ES-I3 (cell line): ENCODE data around the gene ASPHD2.
"Not testable (repeated sequence)": the region's sequence is repeated elsewhere in the genome, so short reads cannot be mapped to it uniquely, and the experiment has no call there.

Experiments
- H3K36me3 ChIP-seq: 2 replicates; pipeline ENCODE4 v1.6.1; 2013; ENCODE audit warnings: mild to moderate bottlenecking, low read length, control low read depth, moderate library complexity; ENCODE audit not compliant: insufficient read depth
- H3K4me1 ChIP-seq: 2 replicates; pipeline ENCODE4 v1.6.1; 2013; ENCODE audit warnings: mild to moderate bottlenecking, control low read depth, low read length; ENCODE audit not compliant: insufficient read depth
- H3K9ac ChIP-seq: 2 replicates; pipeline ENCODE4 v1.6.1; 2013; ENCODE audit warnings: low read depth, mild to moderate bottlenecking, low read length, moderate library complexity
- H3K9me3 ChIP-seq: 2 replicates; pipeline ENCODE4 v1.6.1; 2013; ENCODE audit warnings: mild to moderate bottlenecking, low read length, moderate library complexity; ENCODE audit not compliant: control insufficient read depth, insufficient read depth

The ASPHD2 gene

GRCh38 chr22:26432619-26433311 lies 3.7 kb downstream of the ASPHD2 start:
- H3K36me3 ChIP-seq = no peaks in the 10 kb centered on the region
- peaks cover 12% of the 10 kb centered on the region for H3K4me1 ChIP-seq
- H3K9me3 ChIP-seq = no peaks in the 10 kb centered on the region
- H3K9ac ChIP-seq = no peak overlapping the region

DNA sequence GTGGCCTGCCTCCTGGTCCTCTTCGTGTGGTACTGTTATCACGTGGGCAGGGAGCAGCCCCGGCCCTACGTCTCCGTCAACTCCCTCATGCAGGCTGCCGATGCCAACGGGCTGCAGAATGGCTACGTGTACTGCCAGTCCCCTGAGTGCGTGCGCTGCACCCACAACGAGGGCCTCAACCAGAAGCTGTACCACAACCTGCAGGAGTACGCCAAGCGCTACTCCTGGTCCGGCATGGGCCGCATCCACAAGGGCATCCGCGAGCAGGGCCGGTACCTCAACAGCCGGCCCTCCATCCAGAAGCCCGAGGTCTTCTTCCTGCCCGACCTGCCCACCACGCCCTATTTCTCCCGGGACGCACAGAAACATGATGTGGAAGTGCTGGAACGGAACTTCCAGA lies 4.7 kb downstream of the ASPHD2 start:
- H3K9me3 ChIP-seq = no peaks in the 10 kb centered on the region
- no peak overlapping the region for H3K9ac ChIP-seq
- H3K4me1 ChIP-seq = peaks cover 12% of the 10 kb centered on the region
- no peaks in the 10 kb centered on the region for H3K36me3 ChIP-seq

DNA sequence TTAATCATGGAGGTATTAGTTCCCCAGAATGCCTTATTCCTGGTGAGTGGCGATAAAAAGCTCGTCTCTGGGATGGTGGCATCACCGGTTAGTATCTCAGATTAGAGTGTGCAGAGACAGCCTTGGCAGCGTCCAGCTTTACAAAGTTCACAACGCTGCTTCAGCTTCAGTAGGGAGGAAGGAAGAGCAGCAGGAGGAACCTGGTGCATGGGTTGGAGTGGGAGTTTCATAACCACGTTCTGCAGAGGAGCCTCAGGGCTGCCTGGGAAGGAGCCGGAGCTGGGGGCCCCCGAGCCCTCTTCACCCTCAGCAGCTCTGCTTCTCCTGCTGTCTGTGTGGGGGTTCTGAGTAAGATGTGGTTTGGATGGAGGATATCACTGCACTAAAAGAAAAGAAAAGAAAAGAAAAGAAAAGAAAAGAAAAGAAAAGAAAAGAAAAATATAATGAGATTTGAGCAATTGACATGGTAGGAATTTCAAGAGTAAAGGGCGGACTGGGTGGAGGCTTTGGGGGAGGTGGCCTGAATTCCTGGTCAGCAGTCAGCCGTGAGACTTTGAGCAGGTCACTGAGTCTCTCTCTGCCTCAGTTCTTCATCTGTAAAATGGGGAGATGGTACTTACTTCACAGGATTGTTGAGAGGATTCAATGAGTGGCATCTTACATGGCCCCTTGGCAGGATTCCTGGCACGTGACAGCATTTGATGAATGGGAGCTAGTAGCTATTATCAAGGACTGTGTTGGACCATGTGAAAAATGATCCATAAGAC lies 6.5 kb downstream of the ASPHD2 start:
- H3K36me3 ChIP-seq = no peaks in the 10 kb centered on the region
- H3K9me3 ChIP-seq = no peaks in the 10 kb centered on the region
- H3K4me1 ChIP-seq = peaks cover 12% of the 10 kb centered on the region
- no peak overlapping the region for H3K9ac ChIP-seq

DNA sequence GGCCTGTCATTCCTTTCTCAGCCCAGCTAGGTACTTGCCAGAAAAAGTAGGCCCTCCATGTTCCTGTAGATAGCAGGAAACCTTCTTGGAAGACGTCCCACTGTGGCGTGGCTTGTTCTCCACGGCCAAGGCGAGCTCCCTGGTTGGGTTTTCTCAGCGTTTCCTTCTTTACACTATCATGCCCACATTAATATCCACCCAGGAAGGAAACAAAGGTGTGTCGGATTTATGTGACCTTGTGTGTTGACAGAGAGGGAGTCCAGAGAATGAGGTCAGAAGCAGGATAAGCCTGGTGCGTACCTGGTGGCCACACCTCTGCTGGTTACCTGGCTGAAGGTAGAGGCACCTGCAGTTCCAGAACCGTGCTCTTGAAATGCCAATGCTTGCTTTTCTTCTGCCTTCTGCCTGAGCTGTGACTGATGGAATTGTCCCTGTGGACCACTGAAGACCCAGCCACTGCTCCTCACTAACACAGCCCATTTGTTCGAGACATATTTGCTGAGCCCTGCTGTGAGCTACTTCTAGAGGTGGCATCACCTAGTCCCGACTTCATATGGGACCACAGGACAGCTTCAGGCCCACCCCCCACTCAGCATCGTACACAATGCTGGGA lies 7.9 kb downstream of the ASPHD2 start:
- no peak overlapping the region for H3K9ac ChIP-seq
- no peaks in the 10 kb centered on the region for H3K9me3 ChIP-seq
- no peaks in the 10 kb centered on the region for H3K36me3 ChIP-seq
- peaks cover under 1% of the 10 kb centered on the region; the same call in 1 of the 2 replicates for H3K4me1 ChIP-seq

DNA sequence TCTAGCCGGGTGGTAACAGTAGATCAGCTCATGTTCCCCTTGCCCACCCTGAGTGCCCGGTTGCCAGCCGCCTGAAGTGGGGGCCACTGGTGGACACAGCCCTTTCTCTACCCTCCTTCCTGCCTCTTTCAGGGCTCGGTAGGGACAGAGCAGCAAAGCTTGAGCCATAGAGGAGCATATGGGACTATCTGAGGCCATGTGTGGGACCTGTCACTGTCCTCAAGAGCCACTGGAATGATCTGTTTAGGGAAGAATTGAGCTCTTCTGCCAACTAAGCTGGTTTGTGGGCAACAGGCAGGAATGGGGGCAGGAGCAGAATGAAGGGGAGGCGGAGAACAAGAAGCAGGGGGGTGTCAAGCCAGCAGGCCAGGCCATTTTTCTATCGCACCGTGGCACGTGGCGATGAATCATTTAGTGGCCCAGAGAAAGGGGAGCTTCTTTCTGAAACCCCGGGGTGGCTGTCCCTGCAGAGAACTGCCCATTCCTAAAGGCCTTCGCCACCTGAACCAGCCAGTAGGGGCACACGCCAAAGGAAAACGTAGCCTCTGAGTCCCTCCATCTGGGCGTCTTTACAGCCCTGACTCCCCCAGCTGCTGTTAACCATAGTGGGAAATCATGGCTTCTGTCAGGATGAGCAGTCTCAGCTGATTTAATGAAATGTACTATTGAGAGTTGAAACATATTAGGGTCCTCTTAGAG lies 8.8 kb downstream of the ASPHD2 start:
- Histone ChIP-seq H3K9me3 (no peaks in the 10 kb centered on the region), H3K9ac (no peak overlapping the region), H3K4me1 (peaks cover 7% of the 10 kb centered on the region; the same call in 1 of the 2 replicates), H3K36me3 (no peaks in the 10 kb centered on the region)

GRCh38 chr22:26438776-26439175 lies 9.7 kb downstream of the ASPHD2 start:
- H3K9me3 ChIP-seq, H3K4me1 ChIP-seq, H3K9ac ChIP-seq, H3K36me3 ChIP-seq: not testable (repeated sequence)

- no peaks in the 10 kb centered on the region for H3K36me3 ChIP-seq
- H3K9ac ChIP-seq = no peak overlapping the region
- H3K9me3 ChIP-seq = no peaks in the 10 kb centered on the region
- H3K4me1 ChIP-seq = peaks cover 7% of the 10 kb centered on the region; the same call in 1 of the 2 replicates
Measured at GRCh38 chr22:26439559-26439958, 10.5 kb downstream of the ASPHD2 start.

GRCh38 chr22:26442086-26442756 lies 13.2 kb downstream of the ASPHD2 start:
- Histone ChIP-seq H3K9ac (no peak overlapping the region; the same call in 1 of the 2 replicates), H3K4me1 (peaks cover 7% of the 10 kb centered on the region; the same call in 1 of the 2 replicates), H3K36me3 (no peaks in the 10 kb centered on the region; the same call in 1 of the 2 replicates), H3K9me3 (no peaks in the 10 kb centered on the region)

- H3K36me3 ChIP-seq = no peaks in the 10 kb centered on the region; the same call in 1 of the 2 replicates
- H3K9ac ChIP-seq = no peak overlapping the region
- H3K4me1 ChIP-seq = peaks cover 7% of the 10 kb centered on the region; the same call in 1 of the 2 replicates
- no peaks in the 10 kb centered on the region for H3K9me3 ChIP-seq
Measured at GRCh38 chr22:26443901-26444690, 15.0 kb downstream of the ASPHD2 start.

- Histone ChIP-seq H3K9ac (no peak overlapping the region), H3K9me3 (no peaks in the 10 kb centered on the region), H3K4me1 (peaks cover 7% of the 10 kb centered on the region; the same call in 1 of the 2 replicates), H3K36me3 (no peaks in the 10 kb centered on the region; the same call in 1 of the 2 replicates)
Measured at GRCh38 chr22:26444777-26445176, 15.7 kb downstream of the ASPHD2 start.

DNA sequence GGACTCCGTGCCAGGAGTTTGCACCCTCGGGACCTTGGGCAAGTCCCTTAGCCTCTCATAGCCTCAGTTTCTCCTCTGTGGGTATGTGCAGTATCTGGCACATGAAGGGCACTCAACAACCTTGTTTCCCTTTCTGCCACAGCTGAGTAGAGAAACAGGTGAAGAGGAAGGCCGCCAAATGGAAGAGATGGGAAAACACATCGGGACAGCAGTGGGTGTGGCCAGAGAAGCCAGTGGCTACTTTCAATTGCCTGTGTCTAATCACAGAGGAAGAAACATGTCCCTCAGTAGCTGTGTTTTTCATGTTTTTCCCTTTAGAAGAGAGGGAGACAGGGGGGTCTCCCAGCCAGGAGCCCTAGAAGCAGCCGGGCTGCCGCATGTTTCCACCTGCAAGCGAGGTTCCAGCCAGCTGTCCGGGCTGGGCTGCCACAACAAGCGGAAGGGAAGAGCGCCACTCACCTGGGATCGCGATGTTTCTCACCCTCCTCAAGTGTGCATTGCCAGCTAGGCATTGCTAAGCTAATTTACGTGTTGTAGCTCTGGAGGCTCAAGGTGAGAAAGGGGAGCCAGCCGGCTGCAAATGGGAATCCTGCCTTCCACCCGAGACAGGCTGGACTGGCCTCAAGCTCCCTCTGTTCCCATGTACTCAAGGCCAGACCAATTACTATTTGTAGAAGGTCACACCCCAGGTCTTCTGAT lies 16.7 kb downstream of the ASPHD2 start:
- Histone ChIP-seq H3K4me1 (peaks cover 7% of the 10 kb centered on the region; the same call in 1 of the 2 replicates), H3K9ac (no peak overlapping the region), H3K9me3 (no peaks in the 10 kb centered on the region), H3K36me3 (no peaks in the 10 kb centered on the region; the same call in 1 of the 2 replicates)

DNA sequence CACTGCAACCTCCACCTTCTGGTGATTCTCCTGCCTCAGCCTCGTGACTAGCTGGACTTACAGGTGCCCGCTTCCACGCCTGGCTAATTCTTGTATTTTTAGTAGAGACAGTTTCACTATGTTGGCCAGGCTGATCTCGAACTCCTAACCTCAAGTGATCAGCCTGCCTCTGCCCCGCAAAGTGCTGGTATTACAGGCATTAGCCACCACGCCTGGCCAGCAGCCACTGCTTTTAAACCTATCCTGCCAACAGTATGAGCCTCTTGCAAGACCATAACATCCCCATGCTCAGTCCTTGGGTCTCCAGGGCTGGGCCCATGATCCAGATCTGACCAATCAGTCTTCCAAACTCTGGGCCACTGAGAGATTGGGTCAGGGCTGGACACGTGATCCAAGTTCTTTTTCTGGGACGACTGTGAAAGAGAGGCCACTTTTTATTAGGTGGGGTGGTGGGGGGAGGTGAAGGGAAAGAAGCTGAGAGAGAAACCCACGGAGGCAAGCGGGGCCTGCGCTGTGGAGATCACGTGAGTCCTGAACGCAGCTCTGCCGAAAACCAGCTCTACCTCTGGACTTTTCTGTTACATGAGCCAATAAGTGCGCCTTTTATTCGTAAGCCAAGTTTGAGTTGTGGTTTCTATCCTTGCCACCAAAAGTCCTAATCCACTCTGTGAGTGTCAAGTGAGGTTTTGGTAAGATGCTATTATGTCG lies 17.9 kb downstream of the ASPHD2 start:
- Histone ChIP-seq H3K9ac (no peak overlapping the region), H3K9me3 (no peaks in the 10 kb centered on the region), H3K36me3 (no peaks in the 10 kb centered on the region; the same call in 1 of the 2 replicates), H3K4me1 (peaks cover 6% of the 10 kb centered on the region; the same call in 1 of the 2 replicates)
